Activated T-cell treated with anti-CD3 and anti-CD28 coated beads, Interleukin-2, amount 50 U/mL, for 4 hours (primary cell): ENCODE data around the gene SEMA4D. TPM values are rescaled to one million over a fixed set of nuclear protein-coding genes. Genes with fewer than 3 reads are reported as not detected.

Source experiments
- ATAC-seq, 2 donors: fragments of 200-7000 bp; cut with Tn5 transposase; one replicate each; pipeline ENCODE4 v1.10.0; 2021
- DNase-seq: peaks from one replicate; pipeline ENCODE4 v3.0.0-alpha.2; 2020
- H3K27me3 Mint-ChIP-seq: one replicate; pipeline ENCODE4 v1.8.0; 2021; ENCODE audit warnings: low read depth, mixed read lengths
- H3K36me3 Mint-ChIP-seq: one replicate; pipeline ENCODE4 v1.8.0; 2022; ENCODE audit warnings: mixed read lengths; ENCODE audit not compliant: insufficient read depth
- H3K4me1 Mint-ChIP-seq: one replicate; pipeline ENCODE4 v1.8.0; 2021; ENCODE audit warnings: low read depth, mixed read lengths
- H3K4me3 Mint-ChIP-seq: one replicate; pipeline ENCODE4 v1.8.0; 2021; ENCODE audit warnings: mild to moderate bottlenecking, moderate library complexity, mixed read lengths
- H3K9me3 Mint-ChIP-seq: one replicate; pipeline ENCODE4 v1.8.0; 2021; ENCODE audit warnings: mixed read lengths
- total RNA-seq, 3 donors: library from RNA; stranded (reverse); gene quantifications; one replicate each; pipeline ENCODE4 v1.2.1, GENCODE V29; 2021

SEMA4D gene
- total RNA-seq, 3 donors from 2014 or later = 248 to 348 (median 344) TPM

- H3K27me3 Mint-ChIP-seq = no peaks in the 10 kb centered on the region
- H3K4me1 Mint-ChIP-seq = peaks cover 24% of the 10 kb centered on the region
- H3K4me3 Mint-ChIP-seq = no peak overlapping the region
- ATAC-seq (no peak), DNase-seq (no peak)
- H3K36me3 Mint-ChIP-seq = peaks cover 54% of the 10 kb centered on the region
- no peaks in the 10 kb centered on the region for H3K9me3 Mint-ChIP-seq
Observed at GRCh38 chr9:89386206-89386605, 111.7 kb downstream of the SEMA4D start.

- ATAC-seq (no peak), DNase-seq (no peak)
- Mint-ChIP-seq H3K36me3 (peaks cover 47% of the 10 kb centered on the region), H3K9me3 (no peaks in the 10 kb centered on the region), H3K4me1 (peaks cover 32% of the 10 kb centered on the region), H3K27me3 (no peaks in the 10 kb centered on the region), H3K4me3 (no peak overlapping the region)
Observed at GRCh38 chr9:89384783-89385182, 113.1 kb downstream of the SEMA4D start.

DNA sequence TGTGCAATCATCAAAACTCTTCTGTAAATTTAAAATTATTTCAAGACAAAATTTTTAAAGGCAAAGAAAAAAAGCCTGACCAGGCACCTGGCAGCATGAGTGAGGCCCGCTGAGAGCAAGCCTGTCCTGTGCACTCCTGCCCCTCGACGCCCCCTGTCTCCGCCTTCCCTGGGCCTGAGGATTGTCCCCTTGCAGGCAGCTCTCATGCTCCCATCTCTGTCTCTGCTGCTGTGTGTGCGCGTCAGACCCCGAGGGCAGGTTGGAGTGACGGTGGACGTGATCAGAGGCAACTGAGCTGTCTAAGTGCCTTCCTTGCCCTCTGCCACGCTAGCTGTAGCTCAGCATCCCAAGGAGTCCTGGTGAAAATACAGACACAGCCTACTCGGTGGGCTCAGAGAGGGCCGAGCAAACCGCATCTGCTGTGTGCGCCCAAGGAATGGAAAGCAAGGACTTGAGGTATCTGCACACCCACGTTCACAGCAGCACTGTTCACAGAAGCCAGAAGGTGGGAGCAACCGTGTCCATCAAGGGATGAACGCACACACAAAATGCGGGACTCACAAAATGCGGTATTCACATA is 114.1 kb downstream of the SEMA4D start:
- ATAC-seq (no peak), DNase-seq (no peak)
- H3K9me3 Mint-ChIP-seq = no peaks in the 10 kb centered on the region
- peaks cover 50% of the 10 kb centered on the region for H3K36me3 Mint-ChIP-seq
- no peak overlapping the region for H3K4me3 Mint-ChIP-seq
- no peaks in the 10 kb centered on the region for H3K27me3 Mint-ChIP-seq
- peaks cover 38% of the 10 kb centered on the region for H3K4me1 Mint-ChIP-seq

GRCh38 chr9:89383030-89383720 is 114.7 kb downstream of the SEMA4D start:
- no peak for DNase-seq
- Mint-ChIP-seq H3K4me1 (peaks cover 38% of the 10 kb centered on the region), H3K36me3 (peaks cover 56% of the 10 kb centered on the region), H3K4me3 (no peak overlapping the region), H3K9me3 (no peaks in the 10 kb centered on the region), H3K27me3 (no peaks in the 10 kb centered on the region)
- ATAC-seq = peak; percentile 3 to 29

GRCh38 chr9:89382026-89382986 is 115.6 kb downstream of the SEMA4D start:
- Mint-ChIP-seq H3K36me3 (peaks cover 60% of the 10 kb centered on the region), H3K4me1 (peaks cover 38% of the 10 kb centered on the region), H3K9me3 (no peaks in the 10 kb centered on the region), H3K4me3 (no peak overlapping the region), H3K27me3 (no peaks in the 10 kb centered on the region)
- ATAC-seq (peak in 1 of 2 donors; percentile 20), DNase-seq (no peak)

DNA sequence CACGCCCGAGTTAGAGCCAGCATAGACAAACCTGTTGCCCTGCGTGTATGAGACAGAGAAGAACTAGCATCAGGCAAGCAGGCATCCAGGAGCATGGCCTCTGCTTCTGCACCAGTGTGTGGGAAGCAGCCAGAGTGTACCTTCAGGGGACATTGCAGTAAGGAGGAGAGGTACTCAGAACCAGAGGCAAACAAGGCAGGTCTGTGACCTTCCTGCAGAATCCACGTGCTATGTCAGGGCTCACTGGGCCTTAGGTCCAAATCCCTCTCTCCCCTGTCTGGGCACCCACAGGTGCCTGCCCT is 116.7 kb downstream of the SEMA4D start:
- Mint-ChIP-seq H3K9me3 (no peaks in the 10 kb centered on the region), H3K36me3 (peaks cover 64% of the 10 kb centered on the region), H3K4me1 (peaks cover 46% of the 10 kb centered on the region), H3K27me3 (no peaks in the 10 kb centered on the region), H3K4me3 (no peak overlapping the region)
- ATAC-seq = no peak
- DNase-seq = no peak

DNA sequence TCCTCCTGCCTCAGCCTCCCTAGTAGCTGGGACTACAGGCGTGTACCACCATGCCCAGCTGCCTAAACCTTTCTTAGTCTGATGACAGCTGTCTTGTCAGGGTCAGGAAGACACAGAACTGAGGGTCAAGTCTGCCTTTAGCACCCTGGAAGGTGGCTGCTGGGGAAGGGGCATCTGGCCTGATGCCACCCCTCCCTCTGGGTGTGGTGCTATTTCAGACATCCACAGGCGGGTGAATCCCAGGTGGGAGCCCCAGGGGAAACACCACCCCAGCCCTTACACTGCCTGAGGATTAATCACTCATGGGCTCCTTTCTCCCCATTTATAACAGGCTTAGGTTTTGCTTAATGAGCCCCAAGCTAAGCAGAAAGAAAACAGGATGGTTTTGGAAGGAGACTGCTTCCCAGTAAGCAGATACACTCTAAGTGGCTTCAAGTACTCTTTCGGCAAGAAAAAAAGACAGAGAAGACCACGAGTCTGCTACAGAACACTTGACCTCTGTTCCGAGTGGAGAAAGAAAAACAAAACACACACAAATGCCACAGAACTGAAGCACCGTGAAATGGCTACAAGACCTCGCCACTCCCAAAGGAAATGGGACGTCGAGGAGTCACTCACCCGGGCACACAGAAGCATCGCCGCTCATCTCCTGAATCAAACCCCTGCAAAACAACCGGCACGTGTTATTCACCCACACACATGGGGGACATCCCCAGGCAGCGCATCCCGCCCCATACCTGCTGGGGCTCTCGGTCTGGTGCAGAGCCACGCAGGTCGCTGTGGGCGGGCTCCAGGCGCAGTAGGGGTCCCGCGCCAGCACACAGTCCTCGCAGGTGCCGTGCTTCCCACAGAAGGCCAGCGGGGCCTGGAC is 117.2 kb downstream of the SEMA4D start:
- H3K4me1 Mint-ChIP-seq = peaks cover 50% of the 10 kb centered on the region

DNA sequence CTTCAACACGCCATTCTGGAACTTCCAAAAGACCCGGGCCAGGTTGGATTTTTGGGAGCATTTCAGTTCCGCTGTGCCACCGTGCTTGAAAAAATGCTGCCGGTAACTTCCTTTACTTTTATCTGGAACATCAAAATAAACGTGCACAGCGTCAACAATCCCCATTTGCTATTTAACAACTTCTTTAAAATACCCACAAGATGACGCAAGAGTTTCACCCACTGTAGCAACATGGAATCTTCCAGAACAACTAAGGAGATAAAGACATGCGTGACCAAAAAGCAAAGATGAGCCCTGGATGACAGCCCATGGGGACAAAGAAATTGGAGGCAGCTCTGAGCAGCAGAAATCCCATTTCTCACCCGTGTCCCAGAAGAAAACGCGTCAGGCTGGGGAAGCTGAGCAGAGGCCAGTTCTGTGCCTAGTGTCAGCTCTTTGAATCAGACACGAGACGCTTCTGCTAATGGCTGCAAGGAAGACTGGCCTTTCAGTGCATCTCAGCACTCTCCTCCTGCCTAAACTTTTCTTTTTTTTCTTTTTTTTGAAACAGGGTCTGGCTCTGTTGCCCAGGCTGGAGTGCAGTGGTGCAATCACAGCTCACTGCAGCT is 118.3 kb downstream of the SEMA4D start:
- no peaks in the 10 kb centered on the region for H3K9me3 Mint-ChIP-seq
- H3K36me3 Mint-ChIP-seq = peaks cover 57% of the 10 kb centered on the region
- H3K4me3 Mint-ChIP-seq = no peak overlapping the region
- H3K27me3 Mint-ChIP-seq = no peaks in the 10 kb centered on the region
- no peak for ATAC-seq
- peaks cover 58% of the 10 kb centered on the region for H3K4me1 Mint-ChIP-seq
- DNase-seq = no peak

More for the DNA sequence above, 117.2 kb downstream of the SEMA4D start:
- peaks cover 59% of the 10 kb centered on the region for H3K36me3 Mint-ChIP-seq
- no peak overlapping the region for H3K4me3 Mint-ChIP-seq
- DNase-seq = no peak
- H3K27me3 Mint-ChIP-seq = no peaks in the 10 kb centered on the region
- H3K9me3 Mint-ChIP-seq = no peaks in the 10 kb centered on the region
- ATAC-seq = no peak

- DNase-seq (no peak), ATAC-seq (no peak)
- Mint-ChIP-seq H3K36me3 (peaks cover 57% of the 10 kb centered on the region), H3K4me1 (peaks cover 57% of the 10 kb centered on the region), H3K27me3 (no peaks in the 10 kb centered on the region), H3K9me3 (no peaks in the 10 kb centered on the region), H3K4me3 (no peak overlapping the region)
Observed at GRCh38 chr9:89379031-89379430, 118.9 kb downstream of the SEMA4D start.

DNA sequence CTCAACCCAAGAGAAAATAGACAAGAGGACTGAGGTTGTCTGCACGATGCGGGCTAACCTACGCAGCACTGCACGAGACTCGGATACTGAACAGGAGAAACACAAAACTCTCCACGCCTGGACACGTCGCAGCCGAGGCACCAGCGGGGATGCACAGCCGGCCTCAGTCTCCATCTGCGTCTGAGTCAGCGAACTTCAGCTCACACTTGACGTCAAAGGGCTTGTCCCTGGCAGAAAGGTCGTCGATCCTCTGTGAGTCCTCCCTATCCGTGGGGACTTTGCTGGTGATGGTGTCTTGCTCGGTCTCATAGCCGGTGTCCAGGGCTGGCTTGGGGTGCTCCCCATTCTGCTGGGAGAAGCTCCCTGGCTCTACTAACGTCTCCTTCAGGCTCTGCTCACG is 119.4 kb downstream of the SEMA4D start:
- Mint-ChIP-seq H3K9me3 (no peaks in the 10 kb centered on the region), H3K4me3 (no peak overlapping the region), H3K36me3 (peaks cover 54% of the 10 kb centered on the region), H3K27me3 (no peaks in the 10 kb centered on the region), H3K4me1 (peaks cover 53% of the 10 kb centered on the region)
- DNase-seq = no peak
- ATAC-seq = no peak

DNA sequence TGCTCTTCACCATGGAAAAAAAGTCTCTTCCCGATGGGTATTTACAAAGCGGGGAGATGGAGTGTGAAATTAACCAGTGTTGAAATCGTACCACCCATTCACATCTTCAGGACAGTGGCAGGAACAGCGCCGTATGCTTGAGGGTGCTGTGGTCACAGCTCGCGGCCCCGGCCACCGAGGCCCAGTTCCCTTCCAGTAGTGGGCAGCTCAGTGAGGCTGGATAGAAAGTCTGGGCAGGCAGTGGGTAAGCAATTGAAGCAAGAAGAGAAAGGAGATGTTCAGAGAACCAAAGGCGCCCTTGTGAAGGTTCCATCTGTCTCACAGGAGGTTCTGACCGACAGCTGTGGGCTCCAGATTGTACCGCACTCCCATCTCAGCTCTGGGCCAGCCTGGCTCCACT is 120.5 kb downstream of the SEMA4D start:
- no peak for DNase-seq
- H3K4me3 Mint-ChIP-seq = no peak overlapping the region
- H3K9me3 Mint-ChIP-seq = no peaks in the 10 kb centered on the region
- H3K4me1 Mint-ChIP-seq = peaks cover 50% of the 10 kb centered on the region
- peaks cover 46% of the 10 kb centered on the region for H3K36me3 Mint-ChIP-seq
- no peaks in the 10 kb centered on the region for H3K27me3 Mint-ChIP-seq
- no peak for ATAC-seq

GRCh38 chr9:89376741-89377351 is 121.1 kb downstream of the SEMA4D start:
- Mint-ChIP-seq H3K9me3 (no peaks in the 10 kb centered on the region), H3K27me3 (no peaks in the 10 kb centered on the region), H3K4me1 (peaks cover 46% of the 10 kb centered on the region), H3K4me3 (no peak overlapping the region), H3K36me3 (peaks cover 42% of the 10 kb centered on the region)
- no peak for ATAC-seq
- no peak for DNase-seq

- peaks cover 39% of the 10 kb centered on the region for H3K36me3 Mint-ChIP-seq
- H3K4me3 Mint-ChIP-seq = no peak overlapping the region
- H3K4me1 Mint-ChIP-seq = peaks cover 42% of the 10 kb centered on the region
- H3K27me3 Mint-ChIP-seq = no peaks in the 10 kb centered on the region
- DNase-seq (no peak), ATAC-seq (no peak)
- H3K9me3 Mint-ChIP-seq = no peaks in the 10 kb centered on the region
Observed at GRCh38 chr9:89376286-89376685, 121.6 kb downstream of the SEMA4D start.
